NCI-H2171 (cell line): ENCODE results near the gene DAB2.
"Not testable (repeated sequence)": the region's sequence is repeated elsewhere in the genome, so short reads cannot be mapped to it uniquely, and the experiment has no call there.

ENCODE experiments used
- DNase-seq: peaks from one replicate; lab custom pipeline; 2025; lab: John Stamatoyannopoulos, UW

Gene DAB2

DNA sequence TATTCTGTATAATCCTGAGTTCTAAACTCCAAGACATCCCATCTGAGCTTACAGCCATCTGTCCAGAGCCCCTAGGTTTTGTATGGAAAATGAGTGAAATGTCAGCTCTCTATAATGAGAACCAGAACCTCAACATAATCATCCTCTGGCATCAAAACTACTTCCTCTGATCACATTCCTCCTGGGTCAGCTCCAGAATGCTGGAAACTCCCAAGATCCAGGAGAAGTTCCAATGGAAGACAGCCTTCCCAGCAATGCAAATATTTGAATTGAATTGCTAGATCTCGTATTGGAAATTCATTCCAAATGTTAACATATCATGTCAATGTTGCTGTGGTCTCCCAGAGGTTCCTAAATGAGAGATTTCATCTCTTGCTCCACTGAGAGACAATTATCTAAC is 84.3 kb downstream of the DAB2 start:
- no peak for DNase-seq

DNA sequence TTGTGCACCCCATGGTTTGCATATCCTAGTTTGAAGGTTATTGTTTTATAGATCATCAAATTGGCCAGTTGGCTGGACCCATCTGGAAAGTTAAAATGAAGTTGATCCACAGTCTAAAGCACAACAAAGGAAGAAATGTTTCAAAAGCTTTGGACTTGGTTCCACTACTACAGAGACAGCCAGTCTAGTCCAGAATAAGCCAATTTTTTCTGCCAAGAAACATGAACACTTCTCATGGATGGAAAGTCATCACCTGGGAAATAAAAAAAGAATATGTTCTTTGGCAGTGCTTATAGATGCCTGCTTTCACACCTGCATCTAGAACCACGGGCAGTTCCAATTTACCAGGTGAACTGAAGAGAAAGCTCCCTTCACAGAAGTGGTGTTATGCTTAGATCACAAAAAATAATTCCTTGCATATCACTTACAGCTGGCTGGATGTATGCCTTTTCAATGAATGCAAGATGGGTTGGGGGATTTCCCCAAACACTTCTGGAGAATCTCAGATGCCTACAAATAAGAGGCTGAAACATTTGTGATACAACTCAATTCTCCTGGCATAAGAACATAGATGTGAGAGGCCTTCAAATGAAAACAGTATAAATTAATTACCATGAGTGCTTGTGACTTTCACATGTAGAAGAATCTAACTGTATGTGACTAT is 87.4 kb downstream of the DAB2 start:
- no peak for DNase-seq

DNA sequence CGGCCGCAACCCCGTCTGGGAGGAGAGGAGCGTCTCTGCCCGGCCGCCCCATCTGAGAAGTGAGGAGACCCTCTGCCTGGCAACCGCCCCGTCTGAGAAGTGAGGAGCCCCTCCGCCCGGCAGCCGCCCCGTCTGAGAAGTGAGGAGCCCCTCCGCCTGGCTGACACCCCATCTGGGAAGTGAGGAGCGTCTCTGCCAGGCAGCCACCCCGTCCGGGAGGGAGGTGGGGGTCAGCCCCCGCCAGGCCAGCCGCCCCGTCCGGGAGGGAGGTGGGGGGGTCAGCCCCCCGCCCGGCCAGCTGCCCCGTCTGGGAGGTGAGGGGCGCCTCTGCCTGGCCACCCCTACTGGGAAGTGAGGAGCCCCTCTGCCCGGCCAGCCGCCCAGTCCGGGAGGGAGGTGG is 90.5 kb downstream of the DAB2 start:
- not testable (repeated sequence) for DNase-seq

DNA sequence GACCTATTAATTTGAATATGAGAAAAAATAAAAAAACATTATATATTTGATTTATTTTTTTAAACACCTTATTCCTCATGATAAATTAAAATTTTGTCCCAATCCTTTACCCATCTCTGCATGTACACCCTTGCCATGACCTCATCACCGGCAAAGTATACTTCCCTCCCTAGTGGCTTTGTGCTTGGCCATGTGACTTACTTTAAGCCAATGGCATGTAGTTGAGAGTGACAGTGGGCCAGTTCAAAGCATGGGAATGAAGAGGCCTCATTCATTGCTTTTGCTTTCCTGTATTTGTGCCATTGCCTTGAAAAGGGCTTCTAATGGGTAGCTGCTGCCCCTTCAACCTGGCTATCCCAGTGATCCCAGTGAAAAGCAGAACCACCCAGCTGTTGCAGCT is 91.7 kb downstream of the DAB2 start:
- DNase-seq = no peak

DNA sequence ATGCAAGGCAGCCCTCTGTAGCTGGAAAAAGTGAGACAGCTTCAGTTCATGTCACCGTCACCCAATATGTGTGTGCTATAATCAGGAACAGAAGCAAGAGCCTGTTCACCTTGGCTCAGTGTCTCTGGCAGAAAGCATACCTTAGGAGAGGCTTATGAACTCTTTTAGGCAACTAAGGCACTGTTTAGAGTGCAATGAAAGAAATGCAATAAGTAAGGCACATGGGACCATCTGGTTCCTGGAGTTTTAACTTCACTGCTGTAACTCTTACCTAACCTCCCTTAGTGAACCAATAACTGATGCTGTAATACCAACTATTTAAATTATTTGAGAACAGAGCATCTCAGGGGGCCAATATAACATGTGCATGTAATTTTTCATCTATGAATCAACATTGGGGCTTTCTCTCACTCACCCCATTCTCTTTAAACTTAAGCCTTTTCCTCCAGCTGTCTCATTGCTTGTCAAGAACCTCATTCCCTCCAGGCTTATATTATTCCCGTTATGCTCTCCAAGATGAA is 92.9 kb downstream of the DAB2 start:
- DNase-seq = no peak

DNA sequence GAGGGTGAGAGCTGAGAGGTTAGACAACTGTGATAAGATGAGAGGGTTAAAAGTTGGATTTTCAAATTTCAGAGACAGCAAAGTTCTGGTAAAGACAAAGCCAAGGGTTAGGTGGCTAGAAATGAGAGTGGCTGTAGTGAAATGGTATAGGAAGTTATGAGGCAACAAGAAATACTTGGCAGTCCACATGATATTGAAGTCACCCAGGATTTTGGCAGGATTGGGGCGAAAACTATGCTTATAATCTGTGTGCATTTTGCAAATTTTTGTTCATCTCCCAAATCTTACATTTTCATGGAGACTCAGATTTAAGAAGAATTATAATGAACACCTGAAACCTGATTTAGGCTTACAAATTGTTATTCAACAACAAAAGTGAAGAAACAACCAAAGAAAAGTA is 96.0 kb downstream of the DAB2 start:
- no peak for DNase-seq

DNA sequence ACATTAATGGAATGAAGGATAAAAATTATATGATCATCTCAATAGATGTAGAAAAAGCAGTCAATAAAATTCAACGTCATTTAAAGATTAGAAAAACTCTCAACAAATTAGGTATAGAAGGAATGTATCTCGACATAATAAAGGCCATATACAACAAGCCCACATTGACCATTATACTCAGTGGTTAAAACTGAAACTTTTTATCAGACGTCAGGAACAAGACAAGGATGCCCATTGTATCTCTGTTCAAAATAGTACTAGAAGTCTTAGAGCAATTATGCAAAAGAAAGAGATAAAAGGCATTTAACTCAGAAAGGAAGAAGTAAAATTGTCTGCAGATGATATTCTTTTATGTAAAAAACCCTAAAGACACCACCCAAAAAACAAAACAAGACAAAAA is 101.2 kb downstream of the DAB2 start:
- DNase-seq = no peak
